ENCODE data around the gene ZSCAN31.
A peak's percentile ranks its signal among the peaks of the same experiment; 100 is the strongest.

Gene ZSCAN31

GRCh38 chr6:28335564-28336283, at the start of gene ZSCAN31:
ZSCAN31 (minus strand) TSS chr6:28336148; CDS start chr6:28329683, 6,465 bp downstream.
- Histone ChIP-seq H3K9me3 (ENCODE audit: control insufficient read depth, low read depth, low read length) (no peaks in the 10 kb centered on the region), H3K27ac (ENCODE audit: low read length) (peak within 1 kb of the TSS; percentile 100), H3K27me3 (ENCODE audit: control insufficient read depth, insufficient read depth, low read length) (no peaks in the 10 kb centered on the region), H3K4me3 (ENCODE audit: low read length) (peak within 1 kb of the TSS; percentile 90), H3K9ac (ENCODE audit: low read length) (peak within 1 kb of the TSS; percentile 100), H3K4me1 (ENCODE audit: control insufficient read depth, low read depth, low read length) (peaks cover 15% of the 10 kb centered on the region), H3K36me3 (ENCODE audit: control insufficient read depth, low read depth, low read length) (no peaks in the 10 kb centered on the region)

- peak overlapping the region; percentile 56 for H3K4me3 ChIP-seq (ENCODE audit: low read length)
- no peaks in the 10 kb centered on the region for H3K27me3 ChIP-seq (ENCODE audit: control insufficient read depth, insufficient read depth, low read length)
- peaks cover 41% of the 10 kb centered on the region for H3K36me3 ChIP-seq (ENCODE audit: control insufficient read depth, low read depth, low read length)
- no peaks in the 10 kb centered on the region for H3K9me3 ChIP-seq (ENCODE audit: control insufficient read depth, low read depth, low read length)
- peaks cover 7% of the 10 kb centered on the region for H3K4me1 ChIP-seq (ENCODE audit: control insufficient read depth, low read depth, low read length)
- no peak overlapping the region for H3K27ac ChIP-seq (ENCODE audit: low read length)
- H3K9ac ChIP-seq (ENCODE audit: low read length) = no peak overlapping the region
Measured at GRCh38 chr6:28384143-28384533, 48.2 kb upstream of the ZSCAN31 start.

- no peaks in the 10 kb centered on the region for H3K27me3 ChIP-seq (ENCODE audit: control insufficient read depth, insufficient read depth, low read length)
- H3K27ac ChIP-seq (ENCODE audit: low read length) = peak overlapping the region; percentile 38
- H3K4me1 ChIP-seq (ENCODE audit: control insufficient read depth, low read depth, low read length) = peaks cover 7% of the 10 kb centered on the region
- no peaks in the 10 kb centered on the region for H3K9me3 ChIP-seq (ENCODE audit: control insufficient read depth, low read depth, low read length)
- peak overlapping the region; percentile 66 for H3K9ac ChIP-seq (ENCODE audit: low read length)
- peaks cover 38% of the 10 kb centered on the region for H3K36me3 ChIP-seq (ENCODE audit: control insufficient read depth, low read depth, low read length)
- H3K4me3 ChIP-seq (ENCODE audit: low read length) = peak overlapping the region; percentile 56
Measured at GRCh38 chr6:28383235-28384142, 47.5 kb upstream of the ZSCAN31 start.

- Histone ChIP-seq H3K36me3 (ENCODE audit: control insufficient read depth, low read depth, low read length) (peaks cover 26% of the 10 kb centered on the region), H3K27ac (ENCODE audit: low read length) (no peak overlapping the region)
Measured at GRCh38 chr6:28380381-28380780, 44.4 kb upstream of the ZSCAN31 start.

GRCh38 chr6:28378644-28379043, 42.7 kb upstream of the ZSCAN31 start:
- Histone ChIP-seq H3K9ac (ENCODE audit: low read length) (no peak overlapping the region), H3K27ac (ENCODE audit: low read length) (no peak overlapping the region), H3K4me1 (ENCODE audit: control insufficient read depth, low read depth, low read length) (peaks cover under 1% of the 10 kb centered on the region), H3K36me3 (ENCODE audit: control insufficient read depth, low read depth, low read length) (peaks cover 23% of the 10 kb centered on the region), H3K4me3 (ENCODE audit: low read length) (no peak overlapping the region), H3K9me3 (ENCODE audit: control insufficient read depth, low read depth, low read length) (no peaks in the 10 kb centered on the region), H3K27me3 (ENCODE audit: control insufficient read depth, insufficient read depth, low read length) (no peaks in the 10 kb centered on the region)

More at GRCh38 chr6:28380381-28380780, 44.4 kb upstream of the ZSCAN31 start:
- H3K4me3 ChIP-seq (ENCODE audit: low read length) = no peak overlapping the region
- H3K9me3 ChIP-seq (ENCODE audit: control insufficient read depth, low read depth, low read length) = no peaks in the 10 kb centered on the region
- no peaks in the 10 kb centered on the region for H3K27me3 ChIP-seq (ENCODE audit: control insufficient read depth, insufficient read depth, low read length)
- peaks cover 7% of the 10 kb centered on the region for H3K4me1 ChIP-seq (ENCODE audit: control insufficient read depth, low read depth, low read length)
- H3K9ac ChIP-seq (ENCODE audit: low read length) = no peak overlapping the region

- Histone ChIP-seq H3K4me3 (ENCODE audit: low read length) (no peak overlapping the region), H3K4me1 (ENCODE audit: control insufficient read depth, low read depth, low read length) (no peaks in the 10 kb centered on the region), H3K27ac (ENCODE audit: low read length) (no peak overlapping the region), H3K27me3 (ENCODE audit: control insufficient read depth, insufficient read depth, low read length) (no peaks in the 10 kb centered on the region), H3K36me3 (ENCODE audit: control insufficient read depth, low read depth, low read length) (peaks cover 23% of the 10 kb centered on the region), H3K9me3 (ENCODE audit: control insufficient read depth, low read depth, low read length) (no peaks in the 10 kb centered on the region), H3K9ac (ENCODE audit: low read length) (no peak overlapping the region)
Measured at GRCh38 chr6:28377879-28378278, 41.9 kb upstream of the ZSCAN31 start.

- Histone ChIP-seq H3K4me3 (ENCODE audit: low read length) (no peak overlapping the region), H3K4me1 (ENCODE audit: control insufficient read depth, low read depth, low read length) (no peaks in the 10 kb centered on the region), H3K27me3 (ENCODE audit: control insufficient read depth, insufficient read depth, low read length) (no peaks in the 10 kb centered on the region), H3K27ac (ENCODE audit: low read length) (no peak overlapping the region), H3K9ac (ENCODE audit: low read length) (no peak overlapping the region), H3K9me3 (ENCODE audit: control insufficient read depth, low read depth, low read length) (no peaks in the 10 kb centered on the region), H3K36me3 (ENCODE audit: control insufficient read depth, low read depth, low read length) (peaks cover under 1% of the 10 kb centered on the region)
Measured at GRCh38 chr6:28373925-28374324, 38.0 kb upstream of the ZSCAN31 start.

- H3K9ac ChIP-seq (ENCODE audit: low read length) = no peak overlapping the region
Measured at GRCh38 chr6:28371706-28372451, 35.9 kb upstream of the ZSCAN31 start.

GRCh38 chr6:28371280-28371679, 35.3 kb upstream of the ZSCAN31 start:
- Histone ChIP-seq H3K27ac (ENCODE audit: low read length) (no peak overlapping the region), H3K9me3 (ENCODE audit: control insufficient read depth, low read depth, low read length) (no peaks in the 10 kb centered on the region), H3K4me3 (ENCODE audit: low read length) (no peak overlapping the region), H3K9ac (ENCODE audit: low read length) (no peak overlapping the region), H3K27me3 (ENCODE audit: control insufficient read depth, insufficient read depth, low read length) (no peaks in the 10 kb centered on the region), H3K36me3 (ENCODE audit: control insufficient read depth, low read depth, low read length) (peaks cover 3% of the 10 kb centered on the region), H3K4me1 (ENCODE audit: control insufficient read depth, low read depth, low read length) (no peaks in the 10 kb centered on the region)

More at GRCh38 chr6:28371706-28372451, 35.9 kb upstream of the ZSCAN31 start:
- no peaks in the 10 kb centered on the region for H3K27me3 ChIP-seq (ENCODE audit: control insufficient read depth, insufficient read depth, low read length)
- no peak overlapping the region for H3K27ac ChIP-seq (ENCODE audit: low read length)
- no peaks in the 10 kb centered on the region for H3K36me3 ChIP-seq (ENCODE audit: control insufficient read depth, low read depth, low read length)
- H3K9me3 ChIP-seq (ENCODE audit: control insufficient read depth, low read depth, low read length) = no peaks in the 10 kb centered on the region
- no peak overlapping the region for H3K4me3 ChIP-seq (ENCODE audit: low read length)
- no peaks in the 10 kb centered on the region for H3K4me1 ChIP-seq (ENCODE audit: control insufficient read depth, low read depth, low read length)

- Histone ChIP-seq H3K9me3 (ENCODE audit: control insufficient read depth, low read depth, low read length) (no peaks in the 10 kb centered on the region), H3K36me3 (ENCODE audit: control insufficient read depth, low read depth, low read length) (peaks cover 11% of the 10 kb centered on the region), H3K27me3 (ENCODE audit: control insufficient read depth, insufficient read depth, low read length) (no peaks in the 10 kb centered on the region), H3K4me3 (ENCODE audit: low read length) (no peak overlapping the region), H3K27ac (ENCODE audit: low read length) (no peak overlapping the region), H3K4me1 (ENCODE audit: control insufficient read depth, low read depth, low read length) (no peaks in the 10 kb centered on the region), H3K9ac (ENCODE audit: low read length) (no peak overlapping the region)
Measured at GRCh38 chr6:28370440-28370839, 34.5 kb upstream of the ZSCAN31 start.

- Histone ChIP-seq H3K4me1 (ENCODE audit: control insufficient read depth, low read depth, low read length) (no peaks in the 10 kb centered on the region), H3K9me3 (ENCODE audit: control insufficient read depth, low read depth, low read length) (no peaks in the 10 kb centered on the region), H3K4me3 (ENCODE audit: low read length) (no peak overlapping the region), H3K36me3 (ENCODE audit: control insufficient read depth, low read depth, low read length) (peaks cover 18% of the 10 kb centered on the region), H3K27ac (ENCODE audit: low read length) (no peak overlapping the region), H3K9ac (ENCODE audit: low read length) (no peak overlapping the region), H3K27me3 (ENCODE audit: control insufficient read depth, insufficient read depth, low read length) (no peaks in the 10 kb centered on the region)
Measured at GRCh38 chr6:28369463-28369862, 33.5 kb upstream of the ZSCAN31 start.
